GM12892 (cell line): ENCODE measurements around the gene SLC4A8.

Experiments used
- POLR2A ChIP-seq: IDR thresholded peaks from 2 replicates; pipeline ENCODE4 v1.6.1; 2011; ENCODE audit warnings: low read depth, low read length, control low read depth
- POLR2AphosphoS5 ChIP-seq: IDR thresholded peaks from 2 replicates; pipeline ENCODE4 v1.6.1; 2011; ENCODE audit warnings: low read depth, low read length, control low read depth
- TAF1 ChIP-seq: IDR thresholded peaks from 2 replicates; pipeline ENCODE4 v1.6.1; 2011; ENCODE audit warnings: low read depth, mild to moderate bottlenecking, control low read depth, low read length, borderline replicate concordance

DNA sequence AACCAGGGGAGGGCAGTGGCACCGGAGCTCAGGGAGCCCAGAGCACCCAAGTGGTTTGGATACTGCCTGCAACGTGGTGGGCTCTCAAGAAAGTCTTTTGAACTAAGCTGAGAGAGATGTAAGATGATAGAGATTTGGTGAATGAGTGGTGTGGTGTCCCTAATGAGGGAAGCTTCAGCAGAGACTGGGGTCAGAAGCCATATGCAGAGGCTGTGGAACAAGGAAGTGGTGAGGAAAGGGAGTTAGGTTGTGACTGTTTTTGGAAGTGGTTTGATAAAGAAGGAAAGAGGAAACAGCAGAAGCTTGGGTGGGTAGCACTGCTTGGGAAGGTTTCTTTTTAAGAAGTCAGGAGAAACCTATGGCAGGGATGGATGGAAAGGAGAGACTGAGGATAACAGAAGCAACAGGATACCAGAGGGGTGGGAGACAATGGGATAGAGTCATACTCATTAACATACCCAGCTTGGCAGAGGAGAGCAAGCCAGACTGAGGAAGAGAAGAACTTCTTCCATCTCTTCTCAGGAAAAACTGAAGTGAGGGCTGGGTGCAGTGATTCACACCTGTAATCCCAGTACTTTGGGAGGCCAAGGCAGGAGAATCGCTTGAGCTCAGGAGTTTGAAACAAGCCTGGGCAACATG, 24.1 kb downstream of the SLC4A8 start:
- TF ChIP-seq POLR2A (no peak), POLR2AphosphoS5 (no peak), TAF1 (no peak)
